HG03575 (cell line): Measurements from ENCODE around the gene RAD51B.
A peak's percentile ranks its signal among the peaks of the same experiment; 100 is the strongest.

Experiments
- ATAC-seq: cut with Tn5 transposase; IDR thresholded peaks from one replicate; pipeline ENCODE4 v1.9.1; 2021; ENCODE audit not compliant: unreplicated experiment, insufficient number of reproducible peaks, low FRiP score; ENCODE audit errors: extremely low read depth

RAD51B gene

DNA sequence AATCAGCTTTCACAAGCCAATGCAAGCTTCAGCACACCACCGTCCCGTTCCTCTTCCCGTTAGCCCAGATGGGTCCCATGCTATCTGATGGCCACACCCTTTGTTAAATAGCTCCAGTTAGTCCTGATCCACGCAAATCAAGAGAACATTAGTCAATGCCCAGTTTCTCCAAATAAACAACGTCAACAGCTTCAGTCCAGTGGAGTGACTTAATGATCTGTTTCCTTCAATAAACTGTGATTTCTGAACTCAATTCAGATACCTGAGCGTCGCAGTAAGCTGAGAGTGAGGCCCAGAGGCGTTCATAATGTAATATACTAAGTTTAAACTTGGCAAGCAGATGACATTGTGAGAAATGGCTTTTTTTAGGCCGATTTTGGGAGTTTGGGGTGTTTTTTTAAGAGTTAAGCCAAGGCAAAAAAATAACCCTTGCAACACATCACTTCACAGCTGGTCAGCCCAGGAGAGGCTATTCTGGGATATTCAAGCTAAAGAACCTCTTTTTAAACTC, 861.0 kb downstream of the RAD51B start:
- ATAC-seq: no peak

GRCh38 chr14:68681256-68682011, 861.9 kb downstream of the RAD51B start:
- no peak for ATAC-seq

DNA sequence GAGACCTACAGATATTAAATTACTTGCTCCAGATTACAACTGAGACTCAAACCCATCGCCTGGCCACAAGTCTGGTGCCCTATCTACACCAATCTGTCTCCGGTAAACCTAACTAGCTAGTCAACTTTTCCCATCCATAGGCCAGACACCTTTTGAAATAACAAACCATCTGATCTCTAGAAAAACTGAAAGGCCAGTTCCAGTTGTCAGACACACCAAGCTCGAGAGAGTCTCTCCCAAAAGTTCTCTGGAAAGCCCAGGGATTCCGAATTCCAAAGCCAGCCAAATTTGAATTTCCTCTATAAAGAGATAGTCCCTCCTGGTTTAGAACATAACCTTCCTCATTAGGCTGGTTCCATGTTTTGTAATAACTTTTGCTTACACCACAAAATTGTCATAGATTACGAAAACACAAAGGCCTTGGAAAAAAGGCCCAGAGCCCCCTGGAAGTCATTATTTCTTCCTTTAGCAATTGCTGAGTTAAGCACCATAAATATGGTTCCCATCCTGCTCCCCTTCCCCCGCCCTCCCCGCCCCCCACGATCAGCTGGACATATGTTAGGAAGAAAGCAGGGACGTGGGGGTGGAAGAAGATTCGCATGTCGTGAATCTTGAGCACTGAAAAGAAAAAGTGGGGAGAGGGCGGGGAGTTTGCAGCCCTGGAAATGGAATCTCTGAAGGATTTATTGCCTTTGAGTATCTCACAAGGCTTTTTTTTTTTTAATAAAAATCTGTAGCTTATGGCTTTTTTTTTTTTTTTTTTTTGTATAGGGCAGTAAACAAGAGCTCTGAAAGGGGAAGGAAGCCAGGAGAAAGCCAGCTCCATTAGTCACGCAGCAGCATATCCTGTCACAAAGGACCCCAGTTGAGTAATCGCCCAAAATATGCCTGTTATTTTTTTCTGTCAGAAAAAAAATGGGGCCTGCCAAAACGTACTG, 862.9 kb downstream of the RAD51B start:
- no peak for ATAC-seq

GRCh38 chr14:68683326-68683725, 863.7 kb downstream of the RAD51B start:
- ATAC-seq: no peak

GRCh38 chr14:68684466-68685418, 865.2 kb downstream of the RAD51B start:
- no peak for ATAC-seq

DNA sequence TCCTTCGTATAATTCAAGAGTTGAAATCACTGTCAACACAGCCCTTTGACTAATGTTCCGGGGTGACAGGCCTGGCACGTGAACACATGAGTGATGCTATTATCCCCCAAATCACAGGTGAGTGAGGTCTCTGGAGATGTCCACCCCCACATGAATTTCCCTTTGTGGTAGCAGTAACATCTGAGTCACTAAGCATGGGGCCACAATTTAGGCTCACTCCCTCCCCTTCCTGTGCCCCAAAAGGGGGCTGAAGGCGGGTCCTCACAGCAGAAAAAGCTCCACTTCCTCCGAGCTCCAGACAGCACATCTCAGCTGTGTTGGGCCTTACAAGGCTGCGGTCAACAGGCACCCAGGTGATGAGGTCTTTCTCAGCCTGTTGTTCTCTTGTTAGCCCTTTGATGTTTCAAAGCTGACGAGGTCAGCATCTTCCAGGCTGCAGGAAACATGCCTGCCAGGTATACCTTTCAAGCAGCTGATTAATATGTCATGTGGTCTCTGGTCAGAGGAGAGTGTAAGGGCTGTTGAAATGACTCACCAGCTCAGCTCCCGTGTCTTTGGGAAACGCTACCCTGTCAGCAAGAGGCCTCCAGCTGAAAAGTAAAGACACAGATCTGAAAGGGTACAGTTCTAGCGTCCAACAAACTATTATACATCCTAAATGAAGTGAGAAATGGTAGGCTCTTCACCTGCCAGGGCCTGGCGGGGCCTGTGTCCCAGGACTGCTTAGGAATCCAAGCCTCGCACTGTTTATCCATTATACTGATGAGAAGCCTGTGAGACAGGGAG, 866.0 kb downstream of the RAD51B start:
- peak; percentile 56 for ATAC-seq

- ATAC-seq: no peak
Observed at GRCh38 chr14:68686205-68686465, 866.6 kb downstream of the RAD51B start.

DNA sequence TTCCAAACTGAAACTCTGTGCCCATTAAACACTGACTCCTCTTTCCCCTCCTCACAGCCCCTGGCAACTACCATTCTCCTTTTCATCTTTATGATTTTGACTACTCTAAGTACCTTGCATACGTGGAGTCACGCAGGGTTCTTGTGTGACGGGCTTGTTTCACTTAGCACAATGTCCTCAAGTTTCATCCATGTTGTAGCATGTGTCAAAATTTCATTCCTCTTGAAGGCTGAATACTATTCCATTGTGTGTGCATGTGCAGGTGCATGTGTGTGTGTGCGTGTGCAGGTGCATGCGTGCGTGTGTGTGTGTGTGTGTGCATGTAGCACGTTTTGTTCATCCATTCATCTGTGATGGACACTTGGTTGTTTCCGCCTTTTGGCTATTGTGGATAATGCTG, 867.1 kb downstream of the RAD51B start:
- no peak for ATAC-seq

DNA sequence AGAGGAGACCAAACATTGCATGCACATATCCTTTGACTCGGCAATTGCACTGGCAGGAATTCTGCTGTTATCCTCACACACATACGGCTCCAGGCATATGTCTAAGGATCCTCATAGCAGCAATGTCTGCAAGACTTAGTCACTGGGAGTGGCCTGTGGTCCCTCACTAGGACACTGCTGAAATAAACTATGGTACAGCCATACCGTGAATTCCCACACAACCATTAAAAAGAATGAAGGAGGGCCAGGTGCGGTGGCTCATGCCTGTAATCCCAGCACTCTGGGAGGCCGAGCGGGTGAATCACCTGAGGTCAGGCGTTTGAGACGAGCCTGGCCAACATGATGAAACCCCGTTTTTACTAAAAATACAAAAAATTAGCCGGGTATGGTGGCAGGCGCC, 868.2 kb downstream of the RAD51B start:
- no peak for ATAC-seq

- no peak for ATAC-seq
Observed at GRCh38 chr14:68688872-68689371, 869.3 kb downstream of the RAD51B start.

GRCh38 chr14:68689511-68689910, 869.9 kb downstream of the RAD51B start:
- no peak for ATAC-seq

- no peak for ATAC-seq
Observed at GRCh38 chr14:68690089-68690958, 870.7 kb downstream of the RAD51B start.

DNA sequence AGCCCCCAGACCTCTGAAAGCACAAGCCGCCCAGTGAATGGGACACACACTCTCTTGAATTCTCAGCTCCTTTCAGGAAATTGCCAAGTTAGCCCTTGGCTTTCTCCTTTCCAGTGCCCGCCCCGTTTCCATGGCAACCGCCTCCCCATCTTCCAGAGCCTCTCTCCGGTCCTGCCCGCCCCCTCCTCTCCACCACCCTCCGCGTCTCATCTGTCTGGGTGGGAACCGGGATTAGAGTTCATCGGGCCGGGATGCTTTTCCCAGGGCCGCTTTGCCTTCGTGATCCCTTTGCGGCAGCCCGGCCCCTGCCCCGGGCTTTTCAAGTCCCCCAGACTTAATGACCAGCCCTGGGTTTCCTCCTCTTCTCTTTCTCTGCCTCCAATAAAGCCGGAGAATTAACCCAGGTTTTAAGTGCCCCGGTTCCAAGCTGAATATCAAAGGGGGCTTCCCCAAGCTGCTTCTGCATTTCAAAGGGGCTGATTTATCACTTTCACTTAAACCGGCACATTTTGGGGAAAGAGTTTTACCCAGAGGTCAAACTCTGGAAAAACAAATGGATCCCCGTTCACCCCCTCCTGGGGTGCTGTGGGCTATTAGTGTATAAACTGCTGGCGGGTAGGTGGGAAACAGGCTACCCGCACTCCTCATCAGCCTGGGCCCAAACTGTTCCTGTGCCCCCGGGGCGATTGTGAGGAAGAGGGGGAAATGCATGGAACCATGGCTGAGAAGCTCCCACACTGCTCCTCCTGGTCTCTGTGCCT, 871.6 kb downstream of the RAD51B start:
- ATAC-seq: no peak

DNA sequence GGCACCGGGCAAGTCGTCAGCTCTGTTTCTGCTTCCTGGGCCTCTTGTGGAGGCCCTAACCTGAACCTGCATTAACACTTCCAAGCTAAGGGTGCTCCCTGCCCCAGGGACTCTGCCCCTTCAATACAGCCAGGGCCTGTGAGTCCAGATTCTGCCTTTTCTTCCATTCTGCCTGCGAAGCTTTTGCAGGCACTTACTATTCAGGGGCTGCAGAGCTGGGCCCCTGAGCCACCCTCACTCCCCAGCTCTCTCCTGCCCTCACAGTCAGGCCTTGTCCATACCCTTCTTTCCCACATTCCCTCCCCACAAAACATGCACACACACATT, 872.2 kb downstream of the RAD51B start:
- no peak for ATAC-seq

- no peak for ATAC-seq
Observed at GRCh38 chr14:68692216-68692615, 872.6 kb downstream of the RAD51B start.

- ATAC-seq: no peak
Observed at GRCh38 chr14:68692916-68693771, 873.6 kb downstream of the RAD51B start.
